Stimulated activated naive B cell treated with anti-CD40 and anti-IgM and Interleukin-4, amounts not matched to agents 10 μg/mL and 1 μg/mL and 100 μg/mL, for 72 hours (primary cell): ENCODE results near the gene LIMD2.

Source experiments
- ATAC-seq, 2 donors: fragments of 150-1000 bp; cut with Tn5 transposase; replicated peaks; 2 replicates each; pipeline ENCODE4 v1.10.0; 2021; ENCODE audit warnings: moderate library complexity in 1 of 2
- DNase-seq: peaks from one replicate; pipeline ENCODE4 v3.0.0; 2021
- H3K27ac Mint-ChIP-seq: one replicate; pipeline ENCODE4 v1.8.0; 2022; ENCODE audit warnings: mild to moderate bottlenecking, mixed read lengths
- H3K27me3 Mint-ChIP-seq, 2 donors: one replicate each; pipeline ENCODE4 v1.8.0; 2022; ENCODE audit warnings: mixed read lengths in 2 of 2
- H3K36me3 Mint-ChIP-seq, 2 donors: one replicate each; pipeline ENCODE4 v1.8.0; 2022; ENCODE audit warnings: mixed read lengths in 2 of 2, mild to moderate bottlenecking in 1 of 2
- H3K4me1 Mint-ChIP-seq, 2 donors: one replicate each; pipeline ENCODE4 v1.8.0; 2022; ENCODE audit warnings: mixed read lengths in 2 of 2, mild to moderate bottlenecking in 1 of 2
- H3K4me3 Mint-ChIP-seq, 2 donors: one replicate each; pipeline ENCODE4 v1.8.0; 2022; ENCODE audit warnings: mild to moderate bottlenecking in 2 of 2, mixed read lengths in 2 of 2, moderate library complexity in 1 of 2
- H3K9me3 Mint-ChIP-seq, 2 donors: one replicate each; pipeline ENCODE4 v1.8.0; 2022; ENCODE audit warnings: mixed read lengths in 2 of 2, mild to moderate bottlenecking in 1 of 2

The LIMD2 gene

DNA sequence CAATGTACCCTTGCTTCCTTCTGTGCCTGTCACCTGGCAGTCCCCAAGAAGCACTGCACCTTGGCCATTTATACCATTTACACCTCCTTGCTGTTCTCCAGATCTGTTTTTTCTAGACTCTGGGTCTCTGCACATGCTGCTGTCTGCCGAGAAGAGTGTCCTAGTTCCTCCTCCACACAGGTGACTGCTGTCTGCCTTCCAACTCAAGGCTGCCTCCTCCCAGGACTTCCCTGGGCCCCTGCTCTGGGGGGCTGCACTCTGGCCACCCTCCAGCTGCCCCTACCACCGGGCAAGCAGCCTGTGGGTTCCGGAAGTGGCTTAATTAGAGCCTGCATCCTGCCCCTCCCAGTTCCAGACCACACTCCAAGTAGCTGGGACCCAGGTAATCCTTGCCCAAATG is 5.7 kb upstream of the LIMD2 start:
- peaks cover 33 to 59% of the 10 kb centered on the region in 2 donors for H3K36me3 Mint-ChIP-seq
- no peaks in the 10 kb centered on the region for H3K27me3 Mint-ChIP-seq
- ATAC-seq: no peak
- H3K27ac Mint-ChIP-seq: peak overlapping the region; percentile 83
- H3K9me3 Mint-ChIP-seq: no peaks in the 10 kb centered on the region
- peaks cover 45 to 86% of the 10 kb centered on the region in 2 donors for H3K4me1 Mint-ChIP-seq
- DNase-seq: no peak
- H3K4me3 Mint-ChIP-seq: no peak overlapping the region

DNA sequence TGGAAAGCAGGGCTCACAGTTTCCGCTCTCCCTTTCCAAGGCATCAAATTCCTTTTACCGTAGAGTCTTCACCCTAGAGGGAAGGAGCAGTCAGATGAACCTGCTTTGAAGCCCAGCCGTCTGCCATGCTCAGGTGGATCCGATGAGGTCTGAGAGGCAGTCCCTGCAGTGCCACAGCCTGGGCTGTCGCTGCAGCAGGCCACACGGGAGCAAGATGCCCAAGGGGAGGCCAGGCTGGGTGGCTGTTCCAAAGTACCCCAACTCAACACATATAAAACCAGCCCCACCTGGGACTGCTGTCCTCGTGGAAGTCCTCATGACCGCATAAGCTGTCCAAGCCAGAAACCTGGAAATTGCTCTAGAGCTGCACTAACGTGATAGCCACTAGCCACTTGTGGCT is 4.9 kb upstream of the LIMD2 start:
- Mint-ChIP-seq H3K9me3 (no peaks in the 10 kb centered on the region), H3K4me3 (no peak overlapping the region), H3K4me1 (peaks cover 45 to 80% of the 10 kb centered on the region in 2 donors), H3K27ac (no peak overlapping the region), H3K27me3 (no peaks in the 10 kb centered on the region), H3K36me3 (peaks cover 31 to 53% of the 10 kb centered on the region in 2 donors)
- ATAC-seq (no peak), DNase-seq (no peak)

DNA sequence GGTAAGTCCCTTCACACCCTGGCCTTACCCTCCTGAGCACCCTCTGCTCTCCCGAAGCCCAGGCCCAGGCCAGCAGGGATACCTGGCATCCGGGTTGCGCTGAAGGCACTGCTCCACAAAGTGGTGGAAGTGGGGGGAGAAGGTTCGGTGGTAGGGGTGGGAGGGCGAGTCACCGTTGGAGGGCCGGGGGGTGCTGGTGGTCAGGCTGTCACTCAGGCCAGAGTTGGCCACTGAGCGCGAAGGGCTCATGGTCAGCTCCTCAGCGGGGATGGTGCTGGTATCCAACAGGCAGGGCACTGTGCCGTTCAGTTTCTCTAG is 4.3 kb upstream of the LIMD2 start:
- Mint-ChIP-seq H3K27ac (no peak overlapping the region), H3K9me3 (no peaks in the 10 kb centered on the region)

DNA sequence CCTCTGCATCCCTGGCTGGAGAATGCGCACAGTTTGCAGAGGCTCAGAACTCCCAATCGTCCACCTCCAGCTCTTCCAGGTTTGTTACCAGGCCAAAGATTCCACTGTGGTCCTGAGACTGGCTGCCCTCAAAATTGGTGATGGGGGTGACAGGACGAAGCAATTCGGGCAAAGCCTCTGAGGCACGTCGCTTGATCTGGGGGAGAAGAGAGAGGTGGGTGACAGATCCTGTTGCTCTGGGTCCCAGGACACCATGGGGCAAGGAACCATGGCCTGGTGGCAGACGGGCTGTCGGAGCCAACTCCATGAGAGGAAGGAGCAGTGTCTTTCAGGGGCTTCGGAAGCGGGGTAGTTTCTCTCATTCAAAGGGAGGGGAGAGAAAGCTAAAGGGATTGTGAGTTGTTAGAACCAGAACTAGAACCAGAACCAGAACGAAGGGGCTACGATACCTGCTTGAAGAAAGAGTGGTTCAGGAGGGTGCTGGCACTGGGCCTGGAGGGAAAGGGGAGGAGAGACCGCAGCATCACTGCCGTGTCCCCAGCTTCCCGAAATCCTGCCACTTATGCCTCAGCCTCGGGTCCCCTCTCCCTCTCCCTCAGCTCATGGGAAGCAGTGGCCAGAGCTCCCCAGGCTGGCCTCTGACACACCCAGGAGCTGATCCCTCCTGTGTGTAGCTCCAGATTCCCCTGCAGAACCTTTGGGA is 3.8 kb upstream of the LIMD2 start:
- peaks cover 38 to 72% of the 10 kb centered on the region in 2 donors for H3K4me1 Mint-ChIP-seq
- ATAC-seq: no peak
- H3K9me3 Mint-ChIP-seq: no peaks in the 10 kb centered on the region

More for the DNA sequence above, 4.3 kb upstream of the LIMD2 start:
- H3K4me3 Mint-ChIP-seq: peak overlapping the region; percentile 46 to 72
- ATAC-seq (no peak), DNase-seq (no peak)
- H3K36me3 Mint-ChIP-seq: peaks cover 27 to 47% of the 10 kb centered on the region in 2 donors
- H3K27me3 Mint-ChIP-seq: no peaks in the 10 kb centered on the region
- peaks cover 42 to 77% of the 10 kb centered on the region in 2 donors for H3K4me1 Mint-ChIP-seq

DNA sequence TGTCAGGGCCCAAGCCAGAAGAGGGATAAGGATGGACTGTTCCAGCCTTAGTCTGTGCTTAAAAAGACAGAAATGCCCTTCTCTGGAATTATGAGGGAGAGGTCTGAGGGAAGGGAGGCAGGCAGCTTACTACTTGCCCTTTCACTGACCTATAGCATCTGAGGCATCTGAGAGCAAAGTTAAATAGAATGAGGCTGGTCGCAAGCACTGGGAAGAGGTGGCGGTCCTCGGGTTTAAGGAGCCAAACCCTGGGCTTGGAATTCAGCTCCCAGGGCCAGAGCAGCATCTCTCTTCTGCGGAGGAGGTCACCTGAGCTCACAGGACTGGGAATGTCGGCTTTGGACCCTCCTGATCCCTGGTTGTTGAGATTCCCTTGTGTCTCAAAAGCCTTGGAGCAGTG is 3.1 kb upstream of the LIMD2 start:
- Mint-ChIP-seq H3K4me3 (peak overlapping the region; percentile 88 to 90), H3K27me3 (no peaks in the 10 kb centered on the region), H3K27ac (peak overlapping the region; percentile 97), H3K36me3 (peaks cover 26 to 47% of the 10 kb centered on the region in 2 donors), H3K9me3 (no peaks in the 10 kb centered on the region), H3K4me1 (peaks cover 38 to 70% of the 10 kb centered on the region in 2 donors)
- ATAC-seq: no peak
- no peak for DNase-seq

More for the DNA sequence above, 3.8 kb upstream of the LIMD2 start:
- H3K27me3 Mint-ChIP-seq: no peaks in the 10 kb centered on the region
- H3K27ac Mint-ChIP-seq: peak overlapping the region; percentile 93
- H3K36me3 Mint-ChIP-seq: peaks cover 22 to 42% of the 10 kb centered on the region in 2 donors
- no peak for DNase-seq
- peak overlapping the region; percentile 46 to 72 for H3K4me3 Mint-ChIP-seq

DNA sequence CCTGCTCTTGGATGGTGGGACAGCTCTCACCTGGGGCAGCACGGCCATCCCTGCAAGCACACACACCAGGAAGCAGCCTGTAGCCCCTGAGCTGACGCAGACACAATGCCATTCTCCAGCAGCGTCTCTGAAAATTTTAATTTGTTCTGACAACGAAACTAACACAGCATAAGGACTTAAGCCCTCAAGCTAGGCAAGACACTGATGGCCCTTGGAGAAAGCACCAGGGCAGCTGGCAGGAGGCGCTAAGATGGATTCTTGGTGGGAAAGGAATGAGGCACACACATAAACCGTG is 2.7 kb upstream of the LIMD2 start:
- Mint-ChIP-seq H3K27me3 (no peaks in the 10 kb centered on the region), H3K27ac (peak overlapping the region; percentile 97), H3K4me3 (peak overlapping the region; percentile 88 to 90), H3K9me3 (no peaks in the 10 kb centered on the region), H3K4me1 (peaks cover 41 to 74% of the 10 kb centered on the region in 2 donors), H3K36me3 (peaks cover 30 to 50% of the 10 kb centered on the region in 2 donors)
- ATAC-seq: no peak
- DNase-seq: no peak

DNA sequence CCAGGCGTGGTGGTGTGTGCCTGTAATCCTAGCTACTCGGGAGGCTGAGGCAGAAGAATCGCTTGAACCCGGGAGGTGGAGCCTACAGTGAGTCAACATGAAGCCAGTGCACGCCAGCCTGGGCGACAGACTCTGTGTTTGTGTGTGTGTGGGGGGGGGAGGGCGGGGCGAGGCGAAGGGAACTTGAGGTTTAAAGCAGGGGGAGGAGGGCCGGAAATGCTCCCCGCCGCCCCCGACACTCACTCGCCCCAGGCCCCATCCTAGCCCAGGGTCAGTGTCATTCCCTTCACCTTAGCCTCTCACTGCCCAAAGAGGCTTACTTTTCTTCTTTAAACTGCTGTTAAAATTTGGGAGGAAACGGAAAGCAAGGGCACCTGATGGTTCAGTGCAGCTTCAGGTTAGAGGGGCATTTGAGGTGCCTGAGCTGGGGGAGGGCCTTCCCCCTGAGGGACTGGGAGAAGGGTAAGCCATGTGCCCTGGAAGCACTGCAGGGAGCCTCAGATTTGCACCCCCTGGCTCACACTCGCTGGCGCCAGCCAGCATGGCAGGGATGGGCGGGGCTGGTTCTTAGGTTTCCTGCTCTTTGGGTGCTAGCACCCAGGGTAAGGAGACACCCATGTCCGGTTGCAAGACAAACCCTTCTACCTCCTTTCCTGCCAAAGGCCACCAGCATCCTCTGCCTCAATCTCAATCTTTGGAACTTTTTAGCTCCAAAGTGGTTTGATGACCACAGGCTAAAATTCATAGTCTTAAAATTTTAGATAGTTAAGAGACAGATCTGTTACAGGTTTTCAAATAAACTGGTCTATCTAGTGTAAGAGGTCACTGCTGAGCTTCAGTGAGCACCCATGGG is 2.2 kb upstream of the LIMD2 start:
- H3K9me3 Mint-ChIP-seq: no peaks in the 10 kb centered on the region
- H3K4me3 Mint-ChIP-seq: peak overlapping the region; percentile 88 to 90
- H3K36me3 Mint-ChIP-seq: peaks cover 34 to 54% of the 10 kb centered on the region in 2 donors
- H3K27me3 Mint-ChIP-seq: no peaks in the 10 kb centered on the region
- peak overlapping the region; percentile 97 for H3K27ac Mint-ChIP-seq
- peak; percentile 9 to 10 for ATAC-seq
- H3K4me1 Mint-ChIP-seq: peaks cover 46 to 76% of the 10 kb centered on the region in 2 donors
- DNase-seq: peak; percentile 40

DNA sequence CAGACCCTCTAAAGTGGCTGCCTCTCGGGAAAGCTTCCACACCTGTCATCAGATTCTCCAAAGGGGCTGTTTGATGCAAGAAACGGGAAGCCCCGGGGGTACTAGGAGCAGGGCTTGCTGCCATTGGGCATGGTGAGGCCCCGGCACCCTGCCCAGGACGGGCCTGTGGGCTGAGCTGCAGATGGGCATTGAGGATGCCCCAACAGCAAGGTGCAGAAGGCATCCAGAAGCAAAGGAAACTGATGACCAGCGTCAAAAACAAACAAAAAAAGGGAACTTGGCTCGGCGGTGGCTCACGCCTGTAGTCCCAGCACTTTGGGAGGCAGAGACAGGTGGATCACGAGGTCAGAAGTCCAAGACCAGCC is 1.5 kb upstream of the LIMD2 start:
- DNase-seq (no peak), ATAC-seq (no peak)
- Mint-ChIP-seq H3K27me3 (no peaks in the 10 kb centered on the region), H3K27ac (peak overlapping the region; percentile 97), H3K4me3 (peak overlapping the region; percentile 88 to 90), H3K4me1 (peaks cover 51 to 76% of the 10 kb centered on the region in 2 donors), H3K9me3 (no peaks in the 10 kb centered on the region), H3K36me3 (peaks cover 41 to 60% of the 10 kb centered on the region in 2 donors)

DNA sequence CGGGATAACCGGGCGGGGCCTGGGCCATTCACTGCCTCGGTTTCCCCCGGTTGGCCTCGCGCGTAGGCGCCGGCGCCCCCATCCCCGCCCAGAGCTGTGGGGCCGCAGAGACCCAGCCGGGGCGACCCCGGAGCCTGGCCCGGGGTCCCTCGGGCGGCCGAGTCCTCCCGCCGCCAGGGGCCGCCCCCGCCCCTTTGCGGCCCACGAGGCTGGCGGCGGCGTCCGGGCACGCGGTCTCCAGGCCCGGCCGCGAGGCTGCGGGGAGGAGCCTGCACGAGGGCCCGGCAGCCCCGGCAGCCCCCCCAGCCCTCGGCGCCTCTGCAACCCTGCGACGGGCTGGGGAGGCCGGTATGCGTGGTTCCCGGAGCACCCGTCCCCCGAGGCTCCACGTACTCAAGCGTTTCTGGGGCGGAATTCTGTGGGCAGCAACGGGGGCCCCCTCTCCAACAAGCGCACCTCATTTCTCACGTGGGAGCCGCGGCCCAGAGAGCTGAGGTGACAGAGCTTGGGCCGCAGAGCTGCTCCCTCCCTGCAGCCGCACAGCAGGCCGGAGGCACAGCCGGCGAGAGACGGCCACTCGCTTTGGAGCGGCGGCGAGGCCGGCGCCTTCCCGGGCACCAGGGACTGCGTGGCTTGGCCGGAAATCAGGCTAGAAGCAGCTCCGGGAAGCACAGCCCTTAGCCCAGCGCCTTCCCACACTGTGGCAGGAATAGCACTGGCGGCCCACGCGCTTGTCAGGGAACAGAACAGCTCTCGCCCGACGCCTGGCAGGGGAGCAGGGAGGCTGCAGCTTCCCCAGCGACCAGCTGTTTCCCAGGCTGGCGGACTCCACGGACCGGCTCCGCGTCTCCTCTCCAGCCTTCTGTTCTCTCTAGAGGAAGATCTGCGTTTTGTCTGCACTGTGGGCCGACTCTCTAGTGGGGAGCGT is 867 bp upstream of the LIMD2 start:
- Mint-ChIP-seq H3K4me3 (peak overlapping the region; percentile 88 to 90), H3K9me3 (no peaks in the 10 kb centered on the region), H3K27me3 (no peaks in the 10 kb centered on the region), H3K4me1 (peaks cover 55 to 76% of the 10 kb centered on the region in 2 donors), H3K36me3 (peaks cover 43 to 63% of the 10 kb centered on the region in 2 donors), H3K27ac (peak overlapping the region; percentile 97)
- ATAC-seq (peak; percentile 11 to 14), DNase-seq (peak; percentile 54)

DNA sequence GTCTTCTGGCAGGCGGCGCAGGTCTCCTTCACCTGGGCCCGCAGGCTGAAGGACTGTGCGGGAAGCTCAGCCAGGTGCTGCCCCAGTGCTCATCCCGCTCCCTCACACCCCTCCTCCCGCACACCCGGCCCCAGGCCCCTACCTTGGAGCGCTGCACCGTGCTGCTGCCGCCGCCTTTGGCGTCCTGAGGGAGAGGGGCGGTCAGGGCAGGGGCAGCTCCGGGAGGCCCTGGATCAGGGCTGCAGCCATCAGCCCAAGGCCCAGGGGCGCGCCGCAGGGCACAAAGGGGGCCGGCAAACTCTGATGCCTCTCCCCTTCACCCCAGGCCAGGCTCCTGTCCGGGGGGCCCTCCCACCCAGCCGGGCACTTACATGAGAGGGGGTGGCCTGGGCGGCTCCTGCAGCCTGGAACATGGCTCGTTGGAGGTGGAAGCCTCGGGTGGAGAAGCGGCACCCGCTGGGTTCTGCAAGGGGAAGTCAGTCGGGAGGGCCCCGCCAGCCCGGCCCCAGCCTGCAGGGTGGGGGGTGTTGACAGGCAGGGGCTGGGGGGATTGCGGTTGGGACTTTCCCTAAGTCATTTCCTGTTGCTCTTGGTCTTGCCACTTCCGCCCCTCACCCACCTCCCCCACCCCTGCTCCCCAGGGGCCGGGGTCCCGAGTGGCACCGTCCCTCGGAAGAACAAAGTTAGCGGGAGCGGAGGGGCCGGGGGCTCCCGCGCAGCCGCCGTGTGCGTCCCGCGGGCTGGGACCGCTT is 863 bp downstream of the LIMD2 start:
- peak overlapping the region; percentile 95 for H3K4me3 Mint-ChIP-seq
- H3K27ac Mint-ChIP-seq: peak overlapping the region; percentile 97
- H3K27me3 Mint-ChIP-seq: no peaks in the 10 kb centered on the region
- DNase-seq: peak; percentile 90
- peaks cover 44 to 72% of the 10 kb centered on the region in 2 donors for H3K36me3 Mint-ChIP-seq
- ATAC-seq: peak; percentile 40 to 52
- H3K9me3 Mint-ChIP-seq: no peaks in the 10 kb centered on the region
- peaks cover 57 to 76% of the 10 kb centered on the region in 2 donors for H3K4me1 Mint-ChIP-seq

DNA sequence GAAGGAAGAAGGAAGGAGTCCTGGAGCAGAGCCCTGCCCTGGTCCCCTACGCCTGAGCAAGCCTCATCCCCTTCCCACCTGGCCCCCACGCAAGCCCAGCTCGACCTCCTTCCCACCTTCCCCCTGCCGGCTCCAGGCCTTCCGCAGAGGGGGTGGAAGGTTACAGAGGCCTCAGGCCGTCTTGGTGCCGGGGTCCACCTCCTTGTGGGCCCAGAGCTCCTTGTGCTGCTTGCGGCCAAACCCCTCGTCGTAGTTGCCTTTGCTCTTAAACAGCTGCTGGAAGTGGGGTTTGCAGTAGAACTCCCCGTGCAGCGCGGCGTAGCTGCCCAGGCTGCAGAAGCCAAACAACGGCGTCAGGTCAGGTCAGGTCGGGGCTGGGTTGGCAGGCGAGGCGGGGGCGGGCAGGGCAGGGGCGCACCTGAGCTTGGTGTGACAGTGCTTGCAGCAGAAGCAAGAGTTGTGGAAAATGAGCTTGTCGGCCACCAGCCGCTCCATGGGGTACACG is 1.5 kb downstream of the LIMD2 start:
- peaks cover 43 to 72% of the 10 kb centered on the region in 2 donors for H3K36me3 Mint-ChIP-seq
- H3K27me3 Mint-ChIP-seq: no peaks in the 10 kb centered on the region
- peak overlapping the region; percentile 97 for H3K27ac Mint-ChIP-seq
- H3K9me3 Mint-ChIP-seq: no peaks in the 10 kb centered on the region
- DNase-seq (no peak), ATAC-seq (no peak)
- H3K4me3 Mint-ChIP-seq: peak overlapping the region; percentile 95
- H3K4me1 Mint-ChIP-seq: peaks cover 54 to 76% of the 10 kb centered on the region in 2 donors

DNA sequence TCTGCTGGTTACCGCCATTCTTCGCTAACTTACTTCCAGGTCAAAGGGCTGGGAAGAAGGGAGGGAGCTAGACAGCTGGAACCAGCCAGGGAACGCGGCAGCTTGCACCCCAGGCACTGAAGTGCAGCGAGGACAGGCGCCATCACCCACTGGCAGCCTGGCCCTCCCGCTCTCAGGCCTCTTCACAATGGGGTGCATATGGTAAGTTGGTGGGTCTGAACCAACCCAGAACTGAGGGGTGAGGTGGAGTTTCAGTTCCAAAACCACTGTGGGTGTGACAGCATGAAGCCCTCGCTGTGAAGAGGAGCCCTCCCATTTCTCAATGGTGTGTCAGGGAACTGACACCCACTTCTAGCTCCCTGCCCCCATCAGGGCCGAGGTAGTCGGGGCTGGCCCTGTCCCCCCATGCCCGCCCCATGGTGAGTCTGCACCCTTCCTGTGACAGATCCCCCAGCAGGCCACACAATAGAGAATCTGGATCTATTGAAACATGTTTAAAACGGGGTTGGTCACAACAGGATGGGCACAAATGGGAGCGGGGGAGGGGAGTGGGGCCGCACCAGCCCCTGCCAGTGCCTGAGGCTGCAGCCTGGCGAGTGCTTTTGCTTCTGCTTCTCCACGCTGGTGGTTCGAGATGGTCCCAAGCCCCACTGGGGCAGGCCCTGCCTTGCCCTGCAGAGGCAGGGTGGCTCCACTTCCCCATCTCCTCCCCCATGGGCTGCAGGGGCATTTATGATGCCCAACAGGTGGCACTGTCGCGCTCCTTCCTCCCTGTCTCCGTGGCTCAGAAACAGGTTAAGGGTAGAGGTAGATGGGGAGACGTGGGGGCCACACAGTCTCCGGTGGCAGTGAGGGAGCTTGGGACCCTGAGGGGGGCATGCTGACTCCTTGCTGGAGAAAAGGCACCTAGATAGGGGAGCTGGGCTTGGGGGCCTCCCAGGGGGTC is 2.3 kb downstream of the LIMD2 start:
- H3K27ac Mint-ChIP-seq: peak overlapping the region; percentile 97

More for the DNA sequence above, 2.3 kb downstream of the LIMD2 start:
- Mint-ChIP-seq H3K27me3 (no peaks in the 10 kb centered on the region), H3K36me3 (peaks cover 45 to 67% of the 10 kb centered on the region in 2 donors), H3K9me3 (no peaks in the 10 kb centered on the region), H3K4me1 (peaks cover 45 to 75% of the 10 kb centered on the region in 2 donors), H3K4me3 (peak overlapping the region; percentile 95)
- DNase-seq (peak; percentile 81), ATAC-seq (peak; percentile 48 to 50)
